Measurements from ENCODE around the gene SEPTIN7. TPM values are rescaled to one million over a fixed set of nuclear protein-coding genes. Genes with fewer than 3 reads are reported as not detected.
A peak's percentile ranks its signal among the peaks of the same experiment; 100 is the strongest.
"Not testable (repeated sequence)": the region's sequence is repeated elsewhere in the genome, so short reads cannot be mapped to it uniquely, and the experiment has no call there.

The SEPTIN7 gene
- total and polyA plus RNA-seq, 12 donors, result 139 to 234 (median 200) TPM

DNA sequence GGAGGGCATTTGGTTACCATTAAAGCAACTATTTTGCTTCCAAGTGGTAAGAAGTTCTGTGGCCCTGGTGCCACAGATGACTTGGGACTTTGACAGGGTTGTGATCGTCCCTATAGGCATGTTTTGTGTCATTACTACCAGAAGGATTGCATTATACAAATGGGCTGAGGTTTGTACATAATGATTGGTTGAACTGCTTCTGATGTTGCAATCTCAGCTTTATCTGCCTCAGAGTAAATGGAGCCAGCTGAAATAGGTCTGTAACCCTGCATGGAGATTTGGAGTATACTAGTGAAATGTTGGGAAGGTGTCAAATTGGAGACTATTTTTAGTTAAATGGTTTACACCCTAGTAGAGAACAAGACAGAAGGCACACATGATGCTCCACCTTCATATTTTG lies 46.1 kb upstream of the SEPTIN7 start:
- DNase-seq, result no peak
- Histone ChIP-seq H3K36me3 (no peaks in the 10 kb centered on the region), H3K9me3 (no peaks in the 10 kb centered on the region), H3K4me3 (no peak overlapping the region), H3K27ac (peak overlapping the region in 8 of 10 donors; percentile 22 to 74 (median 56)), H3K4me1 (peaks cover 0 to 50% (median 31%) of the 10 kb centered on the region in 9 donors), H3K27me3 (no peaks in the 10 kb centered on the region)
- ATAC-seq, result peak; percentile 48 to 79 (median 70)
- TF ChIP-seq, protein P1, sequence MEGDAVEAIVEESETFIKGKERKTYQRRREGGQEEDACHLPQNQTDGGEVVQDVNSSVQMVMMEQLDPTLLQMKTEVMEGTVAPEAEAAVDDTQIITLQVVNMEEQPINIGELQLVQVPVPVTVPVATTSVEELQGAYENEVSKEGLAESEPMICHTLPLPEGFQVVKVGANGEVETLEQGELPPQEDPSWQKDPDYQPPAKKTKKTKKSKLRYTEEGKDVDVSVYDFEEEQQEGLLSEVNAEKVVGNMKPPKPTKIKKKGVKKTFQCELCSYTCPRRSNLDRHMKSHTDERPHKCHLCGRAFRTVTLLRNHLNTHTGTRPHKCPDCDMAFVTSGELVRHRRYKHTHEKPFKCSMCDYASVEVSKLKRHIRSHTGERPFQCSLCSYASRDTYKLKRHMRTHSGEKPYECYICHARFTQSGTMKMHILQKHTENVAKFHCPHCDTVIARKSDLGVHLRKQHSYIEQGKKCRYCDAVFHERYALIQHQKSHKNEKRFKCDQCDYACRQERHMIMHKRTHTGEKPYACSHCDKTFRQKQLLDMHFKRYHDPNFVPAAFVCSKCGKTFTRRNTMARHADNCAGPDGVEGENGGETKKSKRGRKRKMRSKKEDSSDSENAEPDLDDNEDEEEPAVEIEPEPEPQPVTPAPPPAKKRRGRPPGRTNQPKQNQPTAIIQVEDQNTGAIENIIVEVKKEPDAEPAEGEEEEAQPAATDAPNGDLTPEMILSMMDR (IDR thresholded peaks at IDR 0.05), result no peak
- WGBS, 2 donors, result 27 to 47% methylated on average over 1 of the region's 1 CpG
- intact Hi-C loops (cut with DNase I), result loop anchor here in 2 of 10 donors (5.0 kb wide), 2 partner anchors 42 to 43 kb away; no protein-coding TSS in a partner anchor

DNA sequence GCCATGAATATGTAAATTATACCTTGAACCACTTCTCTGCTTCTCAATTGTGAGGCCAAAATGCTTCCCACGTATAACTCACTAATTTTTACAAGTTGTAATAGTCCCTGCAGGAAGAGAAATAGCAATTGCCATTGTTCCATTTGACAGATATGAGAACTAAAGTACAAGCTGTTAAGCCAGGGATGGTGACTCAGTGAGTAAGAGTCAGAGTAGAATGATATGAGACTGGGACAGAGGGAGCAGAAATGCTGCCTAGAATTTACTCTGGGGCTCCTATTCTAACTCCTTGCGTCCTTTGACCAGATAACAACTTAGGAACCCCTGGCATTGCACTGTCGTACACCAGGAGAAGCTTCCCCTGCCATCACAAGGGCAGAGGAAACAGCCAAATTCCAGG lies 45.1 kb upstream of the SEPTIN7 start:
- H3K27ac ChIP-seq, result peak overlapping the region in 1 of 10 donors; percentile 59
- H3K4me3 ChIP-seq, result no peak overlapping the region
- intact Hi-C loops (cut with DNase I), result loop anchor here in 2 of 10 donors (5.0 kb wide), 2 partner anchors 42 to 43 kb away; no protein-coding TSS in a partner anchor
- no peaks in the 10 kb centered on the region for H3K9me3 ChIP-seq
- ATAC-seq, result peak in 3 of 8 donors; percentile 45 to 56 (median 53)
- peaks cover 0 to 58% (median 32%) of the 10 kb centered on the region in 9 donors for H3K4me1 ChIP-seq
- DNase-seq, result no peak
- TF ChIP-seq, protein P1 (IDR thresholded peaks at IDR 0.05), result no peak
- H3K36me3 ChIP-seq, result no peaks in the 10 kb centered on the region
- WGBS, 2 donors, result 72 to 84% methylated on average over 3 of the region's 3 CpGs
- no peaks in the 10 kb centered on the region for H3K27me3 ChIP-seq

DNA sequence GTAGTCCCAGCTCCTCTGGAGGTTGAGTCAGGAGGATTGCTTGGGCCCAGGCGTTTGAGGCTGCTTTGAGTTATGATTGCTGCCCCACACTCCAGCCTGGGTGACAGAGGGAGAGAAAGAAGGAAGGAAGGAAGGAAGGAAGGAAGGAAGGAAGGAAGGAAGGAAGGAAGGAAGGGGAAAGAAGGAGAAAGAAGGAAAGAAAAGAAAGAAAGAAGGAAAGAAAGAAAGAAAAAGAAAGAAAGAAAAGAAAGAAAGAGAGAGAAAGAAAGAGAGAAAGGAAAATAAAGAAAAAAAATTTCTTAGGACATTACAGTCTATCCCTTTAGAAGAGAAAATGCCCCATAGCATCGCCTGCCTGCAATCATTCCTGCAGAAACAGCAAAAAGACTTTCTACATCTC lies 44.4 kb upstream of the SEPTIN7 start:
- DNase-seq, H3K27me3 ChIP-seq, H3K9me3 ChIP-seq, H3K27ac ChIP-seq, H3K36me3 ChIP-seq, H3K4me3 ChIP-seq, ATAC-seq: not testable (repeated sequence)
- WGBS, 2 donors, result 64 to 98% methylated on average over 2 of the region's 2 CpGs
- intact Hi-C loops (cut with DNase I), result loop anchor here in 2 of 10 donors (5.0 kb wide), 2 partner anchors 41 to 44 kb away; no protein-coding TSS in a partner anchor
- H3K4me1 ChIP-seq, result peaks cover under 1 to 65% (median 40%) of the 10 kb centered on the region in 9 donors

GRCh38 chr7:35757574-35757973 lies 43.3 kb upstream of the SEPTIN7 start:
- H3K27ac ChIP-seq, result peak overlapping the region in 2 of 10 donors; percentile 1 to 25
- DNase-seq, result no peak
- peaks cover 3 to 73% (median 50%) of the 10 kb centered on the region in 9 donors for H3K4me1 ChIP-seq
- no peak overlapping the region for H3K4me3 ChIP-seq
- intact Hi-C loops (cut with DNase I), result loop anchor here in 2 of 10 donors (5.0 kb wide), 2 partner anchors 40 to 45 kb away; no protein-coding TSS in a partner anchor
- ATAC-seq, result no peak
- WGBS, 2 donors, result 60 to 72% methylated on average over 3 of the region's 3 CpGs
- no peaks in the 10 kb centered on the region for H3K27me3 ChIP-seq
- TF ChIP-seq, protein P1 (IDR thresholded peaks at IDR 0.05), result no peak
- H3K36me3 ChIP-seq, result no peaks in the 10 kb centered on the region
- H3K9me3 ChIP-seq, result no peaks in the 10 kb centered on the region

DNA sequence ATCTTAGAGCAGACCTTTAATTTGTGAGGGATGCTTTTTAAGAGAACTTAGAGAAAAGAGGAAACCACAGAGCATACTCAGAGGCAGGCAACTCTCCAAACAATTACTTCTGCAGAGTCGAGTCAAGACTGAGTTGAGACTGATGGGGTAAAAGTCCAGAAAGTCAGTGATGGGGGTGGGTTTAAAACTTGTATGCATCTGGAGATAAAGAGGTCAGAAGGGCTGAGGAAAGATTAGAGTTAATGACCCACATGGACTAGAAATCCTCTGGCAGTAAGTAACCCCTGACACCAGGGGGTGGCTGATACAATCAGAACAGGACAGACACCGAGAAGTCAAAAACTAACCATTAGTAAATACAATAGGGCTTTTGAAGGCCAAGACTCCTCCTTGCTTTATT lies 42.4 kb upstream of the SEPTIN7 start:
- intact Hi-C loops (cut with DNase I), result loop anchor here in 2 of 10 donors (5.0 kb wide), 2 partner anchors 39 to 46 kb away; no protein-coding TSS in a partner anchor

More for the DNA sequence above, 42.4 kb upstream of the SEPTIN7 start:
- 48 to 53% methylated on average over 2 of the region's 2 CpGs for whole genome bisulfite sequencing, 2 donors
- H3K27me3 ChIP-seq, result no peaks in the 10 kb centered on the region
- no peak overlapping the region for H3K4me3 ChIP-seq
- DNase-seq, result no peak
- no peaks in the 10 kb centered on the region for H3K9me3 ChIP-seq
- peak overlapping the region in 1 of 10 donors; percentile 16 for H3K27ac ChIP-seq
- TF ChIP-seq, protein P1 (IDR thresholded peaks at IDR 0.05), result peak in 1 of 9 donors; percentile 9
- H3K4me1 ChIP-seq, result peaks cover 3 to 71% (median 46%) of the 10 kb centered on the region in 9 donors
- no peaks in the 10 kb centered on the region for H3K36me3 ChIP-seq
- ATAC-seq, result no peak
